Pancreas (tissue), 10 donors: ENCODE results near the gene FMN2. TPM values are rescaled to one million over a fixed set of nuclear protein-coding genes. Genes with fewer than 3 reads are reported as not detected.

Experiments
- ATAC-seq, 4 donors: fragments of 200-7000 bp; cut with Tn5 transposase; one replicate each; pipeline versions ENCODE4 v1.8.0 to v1.9.1; 2020; ENCODE audit warnings: mild to moderate bottlenecking in 4 of 4, moderate library complexity in 4 of 4
- DNase-seq, 6 donors: peaks; one replicate each; pipeline ENCODE4 v3.0.0-alpha.2; 2020
- FAIRE-seq: peaks from 2 replicates; lab custom pipeline; 2012; peaks lifted over from hg19 to GRCh38; lab: Jason Lieb, UNC
- H3K27ac ChIP-seq, 4 donors: fragments of 200-600 bp; sonication (generic); 1 replicate in 3 of 4; 2 replicates in 1 of 4; pipeline versions ENCODE4 v1.5.0 to v1.8.0; 2020
- H3K27me3 ChIP-seq, 4 donors: fragments of 200-600 bp; one replicate each; pipeline ENCODE4 v1.8.0; 2021
- H3K36me3 ChIP-seq, 3 donors: fragments of 200-600 bp; sonication (generic) in 1 of 3; one replicate each; pipeline versions ENCODE4 v1.5.0 to v1.8.0; 2020 to 2021
- H3K4me1 ChIP-seq, 3 donors: fragments of 200-600 bp; one replicate each; pipeline ENCODE4 v1.8.0; 2021
- H3K4me3 ChIP-seq, 4 donors: fragments of 200-600 bp; sonication (generic) in 2 of 4; one replicate each; pipeline versions ENCODE4 v1.5.0 to v1.8.0; 2020 to 2021
- H3K9me3 ChIP-seq, 4 donors: fragments of 200-600 bp; one replicate each; pipeline ENCODE4 v1.8.0; 2021
- CTCF ChIP-seq, 4 donors: fragments of 200-600 bp; sonication (generic) in 3 of 4; IDR thresholded peaks; one replicate each; pipeline versions ENCODE4 v1.5.0 to v1.8.0; 2021; ENCODE audit warnings: antibody characterized with exemption in 4 of 4
- WGBS, 2 donors: extraction: QIAGEN DNeasy Blood & Tissue Kit; methylation state at CpG; one replicate each; pipeline ENCODE4 v1.1.7; 2013; 5-methylcytosine and 5-hydroxymethylcytosine counted together
- intact Hi-C, 3 donors: fragments of 100-400 bp; cut with DNase I; formaldehyde crosslinking; loops; one replicate each; pipeline versions ENCODE4 v1.11.1 to v1.14.2; 2022
- polyA plus RNA-seq, 2 donors: library from polyadenylated mRNA; stranded (reverse); fragments of 200-250 nt; gene quantifications; one replicate each; pipeline ENCODE4 v1.2.3, GENCODE V29; 2013
- total RNA-seq, 6 donors: library from RNA; stranded (reverse); fragmentation: NEBNext Ultra II Directional in 4 of 6; extraction: Animal tissue kit (Norgen Biotek cat#: 25700) in 4 of 6; gene quantifications; one replicate each; pipeline versions ENCODE4 v1.2.1 to v1.2.4, GENCODE V29; 2021 to 2023
- donor health status: healthy with polysubstance abuse.
- donor health status: DM: no; HTN: no; CAD: no; lungs with moderate emphysema.
- donor health status: DM: no; HTN: no; CAD: no.
- donor health status: control.
- donor health status: control.
- donor health status: Bipolar disorder and iron deficiency.
- donor health status: DM: yes; HTN: yes; CAD: no.
- donor health status: DM: no; HTN: no; CAD: no.
- donor health status: DM: no; HTN: no; CAD: no.
- donor health status: DM: yes; HTN: yes; CAD: no.

FMN2 gene
- total and polyA plus RNA-seq, 8 donors, result 0.56 to 8.2 (median 2.0) TPM

- Histone ChIP-seq H3K27ac (no peak overlapping the region), H3K27me3 (peaks cover 0 to 3% (median 0%) of the 10 kb centered on the region in 4 donors), H3K36me3 (no peaks in the 10 kb centered on the region), H3K9me3 (no peaks in the 10 kb centered on the region), H3K4me1 (no peaks in the 10 kb centered on the region), H3K4me3 (no peak overlapping the region)
- ATAC-seq (no peak), FAIRE-seq (no peak), DNase-seq (no peak)
- WGBS, 2 donors, result 51 to 67% methylated on average over 1 of the region's 1 CpG
- intact Hi-C loops, result no loop called here
- no peak for TF ChIP-seq CTCF (IDR thresholded peaks at IDR 0.05)
Observed at GRCh38 chr1:240515505-240515904, 423.8 kb downstream of the FMN2 start.

- Histone ChIP-seq H3K4me1 (no peaks in the 10 kb centered on the region), H3K4me3 (no peak overlapping the region), H3K36me3 (no peaks in the 10 kb centered on the region), H3K27me3 (no peaks in the 10 kb centered on the region), H3K9me3 (no peaks in the 10 kb centered on the region), H3K27ac (no peak overlapping the region)
- 88 to 93% methylated on average over 2 of the region's 2 CpGs for WGBS, 2 donors
- DNase-seq (no peak), FAIRE-seq (no peak), ATAC-seq (no peak)
- intact Hi-C loops, result no loop called here
- no peak for TF ChIP-seq CTCF (IDR thresholded peaks at IDR 0.05)
Observed at GRCh38 chr1:240516069-240516468, 424.4 kb downstream of the FMN2 start.

- no peak for DNase-seq
- Histone ChIP-seq H3K27ac (no peak overlapping the region), H3K27me3 (no peaks in the 10 kb centered on the region), H3K36me3 (no peaks in the 10 kb centered on the region), H3K4me3 (no peak overlapping the region), H3K9me3 (no peaks in the 10 kb centered on the region), H3K4me1 (no peaks in the 10 kb centered on the region)
- intact Hi-C loops, result no loop called here
- TF ChIP-seq CTCF (IDR thresholded peaks at IDR 0.05), result no peak
- FAIRE-seq, result no peak
- 54 to 72% methylated on average over 4 of the region's 4 CpGs for WGBS, 2 donors
- ATAC-seq, result no peak
Observed at GRCh38 chr1:240517891-240518290, 426.2 kb downstream of the FMN2 start.

- Histone ChIP-seq H3K27ac (no peak overlapping the region), H3K36me3 (no peaks in the 10 kb centered on the region), H3K9me3 (no peaks in the 10 kb centered on the region), H3K4me1 (no peaks in the 10 kb centered on the region), H3K4me3 (no peak overlapping the region), H3K27me3 (no peaks in the 10 kb centered on the region)
- no peak for DNase-seq
- no peak for FAIRE-seq
- WGBS, 2 donors, result 15 to 18% methylated on average over 6 of the region's 6 CpGs
- no peak for TF ChIP-seq CTCF (IDR thresholded peaks at IDR 0.05)
- intact Hi-C loops, result no loop called here
- peak in 2 of 4 donors; percentile 19 to 51 for ATAC-seq
Observed at GRCh38 chr1:240522122-240522822, 430.6 kb downstream of the FMN2 start.

- ATAC-seq, result no peak
- H3K9me3 ChIP-seq, result no peaks in the 10 kb centered on the region
- no peaks in the 10 kb centered on the region for H3K36me3 ChIP-seq
- DNase-seq, result no peak
- TF ChIP-seq CTCF (IDR thresholded peaks at IDR 0.05), result no peak
- WGBS, 2 donors, result 54 to 55% methylated on average over 4 of the region's 4 CpGs
- intact Hi-C loops, result no loop called here
- H3K4me1 ChIP-seq, result no peaks in the 10 kb centered on the region
- no peaks in the 10 kb centered on the region for H3K27me3 ChIP-seq
- no peak overlapping the region for H3K27ac ChIP-seq
- FAIRE-seq, result no peak
- H3K4me3 ChIP-seq, result no peak overlapping the region
Observed at GRCh38 chr1:240524356-240525069, 432.8 kb downstream of the FMN2 start.
